Measurements from ENCODE around the gene UTS2R. TPM values are rescaled to one million over a fixed set of nuclear protein-coding genes. Genes with fewer than 3 reads are reported as not detected.
"Not testable (repeated sequence)": the region's sequence is repeated elsewhere in the genome, so short reads cannot be mapped to it uniquely, and the experiment has no call there.

The UTS2R gene
- total RNA-seq, 1 donor from 2014 or later = not detected

GRCh38 chr17:82354804-82355308 is 16.7 kb upstream of the UTS2R start:
- no peak for DNase-seq

- DNase-seq = no peak
Observed at GRCh38 chr17:82355770-82356427, 15.7 kb upstream of the UTS2R start.

- no peak for DNase-seq
Observed at GRCh38 chr17:82356845-82357355, 14.7 kb upstream of the UTS2R start.

- DNase-seq = no peak
Observed at GRCh38 chr17:82357394-82357793, 14.2 kb upstream of the UTS2R start.

- no peak for DNase-seq
Observed at GRCh38 chr17:82358465-82359350, 12.9 kb upstream of the UTS2R start, which contains the start of gene TEX19. TEX19 (plus strand) TSS chr17:82359247; CDS start chr17:82362151, 2,904 bp downstream.

GRCh38 chr17:82359451-82360074 is 12.0 kb upstream of the UTS2R start:
- not testable (repeated sequence) for DNase-seq

- DNase-seq = no peak
Observed at GRCh38 chr17:82361885-82362633, 9.5 kb upstream of the UTS2R start.

- no peak for DNase-seq
Observed at GRCh38 chr17:82365606-82366295, 5.8 kb upstream of the UTS2R start.

GRCh38 chr17:82366749-82367148 is 4.8 kb upstream of the UTS2R start:
- DNase-seq = no peak

GRCh38 chr17:82367724-82368524 is 3.6 kb upstream of the UTS2R start:
- no peak for DNase-seq

- DNase-seq = no peak
Observed at GRCh38 chr17:82369211-82369610, 2.4 kb upstream of the UTS2R start.

GRCh38 chr17:82370471-82371332 is 863 bp upstream of the UTS2R start:
- no peak for DNase-seq

GRCh38 chr17:82372249-82373071 is 895 bp downstream of the UTS2R start:
- no peak for DNase-seq

- DNase-seq = not testable (repeated sequence)
Observed at GRCh38 chr17:82373072-82373452, 1.5 kb downstream of the UTS2R start.

GRCh38 chr17:82373731-82374625 is 2.4 kb downstream of the UTS2R start:
- no peak for DNase-seq

- DNase-seq = no peak
Observed at GRCh38 chr17:82374626-82375331, 3.2 kb downstream of the UTS2R start.
